Measurements from ENCODE around the gene POLR2L. TPM values are rescaled to one million over a fixed set of nuclear protein-coding genes. Genes with fewer than 3 reads are reported as not detected.

Gene POLR2L
- total RNA-seq, 1 donor from 2014 or later, result 76.7 TPM

GRCh38 chr11:803467-803742, 38.9 kb downstream of the POLR2L start:
- Mint-ChIP-seq H3K9me3 (ENCODE audit: unreplicated experiment) (no peaks in the 10 kb centered on the region), H3K27ac (ENCODE audit: unreplicated experiment) (no peak overlapping the region), H3K4me1 (ENCODE audit: unreplicated experiment) (peaks cover 3% of the 10 kb centered on the region), H3K27me3 (ENCODE audit: unreplicated experiment) (peaks cover 9% of the 10 kb centered on the region), H3K36me3 (ENCODE audit: low read depth, unreplicated experiment) (no peaks in the 10 kb centered on the region), H3K4me3 (ENCODE audit: unreplicated experiment) (no peak overlapping the region)
- no peak for TF ChIP-seq CTCF (IDR thresholded peaks at IDR 0.05; ENCODE audit: unreplicated experiment)
- DNase-seq (ENCODE audit: low spot score), result no peak

GRCh38 chr11:802693-803466, 39.4 kb downstream of the POLR2L start:
- Mint-ChIP-seq H3K4me1 (ENCODE audit: unreplicated experiment) (peaks cover 2% of the 10 kb centered on the region), H3K4me3 (ENCODE audit: unreplicated experiment) (no peak overlapping the region), H3K36me3 (ENCODE audit: low read depth, unreplicated experiment) (no peaks in the 10 kb centered on the region), H3K9me3 (ENCODE audit: unreplicated experiment) (no peaks in the 10 kb centered on the region), H3K27me3 (ENCODE audit: unreplicated experiment) (peaks cover 9% of the 10 kb centered on the region), H3K27ac (ENCODE audit: unreplicated experiment) (no peak overlapping the region)
- DNase-seq (ENCODE audit: low spot score), result no peak
- TF ChIP-seq CTCF (IDR thresholded peaks at IDR 0.05; ENCODE audit: unreplicated experiment), result no peak

GRCh38 chr11:802018-802617, 40.2 kb downstream of the POLR2L start:
- Mint-ChIP-seq H3K27me3 (ENCODE audit: unreplicated experiment) (peaks cover 9% of the 10 kb centered on the region), H3K9me3 (ENCODE audit: unreplicated experiment) (no peaks in the 10 kb centered on the region), H3K4me1 (ENCODE audit: unreplicated experiment) (no peaks in the 10 kb centered on the region), H3K36me3 (ENCODE audit: low read depth, unreplicated experiment) (no peaks in the 10 kb centered on the region), H3K27ac (ENCODE audit: unreplicated experiment) (no peak overlapping the region), H3K4me3 (ENCODE audit: unreplicated experiment) (no peak overlapping the region)
- DNase-seq (ENCODE audit: low spot score), result no peak
- TF ChIP-seq CTCF (IDR thresholded peaks at IDR 0.05; ENCODE audit: unreplicated experiment), result no peak

GRCh38 chr11:801097-801780, 41.1 kb downstream of the POLR2L start:
- no peak overlapping the region for H3K4me3 Mint-ChIP-seq (ENCODE audit: unreplicated experiment)
- peaks cover 12% of the 10 kb centered on the region for H3K27me3 Mint-ChIP-seq (ENCODE audit: unreplicated experiment)
- H3K27ac Mint-ChIP-seq (ENCODE audit: unreplicated experiment), result no peak overlapping the region
- no peaks in the 10 kb centered on the region for H3K4me1 Mint-ChIP-seq (ENCODE audit: unreplicated experiment)
- no peak for DNase-seq (ENCODE audit: low spot score)
- H3K9me3 Mint-ChIP-seq (ENCODE audit: unreplicated experiment), result no peaks in the 10 kb centered on the region
- no peaks in the 10 kb centered on the region for H3K36me3 Mint-ChIP-seq (ENCODE audit: low read depth, unreplicated experiment)
- TF ChIP-seq CTCF (IDR thresholded peaks at IDR 0.05; ENCODE audit: unreplicated experiment), result no peak

GRCh38 chr11:800473-800872, 41.9 kb downstream of the POLR2L start:
- no peak overlapping the region for H3K4me3 Mint-ChIP-seq (ENCODE audit: unreplicated experiment)
- H3K9me3 Mint-ChIP-seq (ENCODE audit: unreplicated experiment), result no peaks in the 10 kb centered on the region
- H3K36me3 Mint-ChIP-seq (ENCODE audit: low read depth, unreplicated experiment), result no peaks in the 10 kb centered on the region
- peaks cover 12% of the 10 kb centered on the region for H3K27me3 Mint-ChIP-seq (ENCODE audit: unreplicated experiment)
- no peak overlapping the region for H3K27ac Mint-ChIP-seq (ENCODE audit: unreplicated experiment)
- no peak for DNase-seq (ENCODE audit: low spot score)
- no peak for TF ChIP-seq CTCF (IDR thresholded peaks at IDR 0.05; ENCODE audit: unreplicated experiment)
- no peaks in the 10 kb centered on the region for H3K4me1 Mint-ChIP-seq (ENCODE audit: unreplicated experiment)

Data from endothelial cell (in vitro differentiated cells).